Esophagus muscularis mucosa (tissue), 4 donors: ENCODE data around the gene MS4A14. TPM values are rescaled to one million over a fixed set of nuclear protein-coding genes. Genes with fewer than 3 reads are reported as not detected.

Experiments used
- DNase-seq: peaks from one replicate; pipeline ENCODE4 v3.0.0-alpha.2; 2017; ENCODE audit errors: extremely low spot score
- H3K27ac ChIP-seq, 4 donors: fragments of 200-600 bp; sonication (generic); replicated peaks in 1 of 4; 1 replicate in 3 of 4; 2 replicates in 1 of 4; pipeline ENCODE4 v1.5.1; 2016 to 2019; ENCODE audit warnings: mild to moderate bottlenecking in 1 of 4
- H3K27me3 ChIP-seq, 4 donors: fragments of 200-600 bp; sonication (generic); one replicate each; pipeline versions ENCODE4 v1.5.1 to v1.6.0; 2016 to 2019
- H3K36me3 ChIP-seq, 4 donors: fragments of 200-600 bp; sonication (generic); one replicate each; pipeline ENCODE4 v1.5.1; 2016 to 2019
- H3K4me1 ChIP-seq, 4 donors: fragments of 200-600 bp; sonication (generic); one replicate each; pipeline ENCODE4 v1.5.1; 2016 to 2019
- H3K4me3 ChIP-seq, 4 donors: fragments of 200-600 bp; sonication (generic); 1 replicate in 2 of 4; 2 replicates in 2 of 4; pipeline ENCODE4 v1.5.1; 2016 to 2019; ENCODE audit warnings: mild to moderate bottlenecking in 4 of 4, moderate library complexity in 1 of 4
- H3K9me3 ChIP-seq, 4 donors: fragments of 200-600 bp; sonication (generic); 1 replicate in 3 of 4; 2 replicates in 1 of 4; pipeline ENCODE4 v1.5.1; 2016 to 2019
- POLR2A ChIP-seq: fragments of 450-650 bp; IDR thresholded peaks from one replicate; pipeline ENCODE4 v1.6.1; 2017; ENCODE audit warnings: antibody characterized with exemption, moderate library complexity, mild to moderate bottlenecking, low read depth
- POLR2AphosphoS5 ChIP-seq, 2 donors: sonication (generic); formaldehyde crosslinking; IDR thresholded peaks; one replicate each; pipeline ENCODE4 v1.6.1; 2017; ENCODE audit warnings: antibody characterized with exemption in 2 of 2
- WGBS: methylation state at CpG from one replicate; pipeline ENCODE4 v1.1.5; 2018; 5-methylcytosine and 5-hydroxymethylcytosine counted together
- intact Hi-C: fragments of 100-400 bp; cut with DNase I; formaldehyde crosslinking; loops from one replicate; pipeline ENCODE4 v1.15.1; 2023
- total RNA-seq, 4 donors: library from RNA; depleted of rRNA; stranded (reverse); fragments of >200 nt; gene quantifications; one replicate each; pipeline versions ENCODE4 v1.1.0 to v1.2.1, GENCODE V29; 2016
- TF ChIP-seq, protein P1 (sequence below), 3 experiments: fragments of 200-600 bp in 2 of 3; fragments of 450-650 bp in 1 of 3; sonication (generic) in 2 of 3; IDR thresholded peaks; one replicate each; pipeline ENCODE4 v1.5.1; 2017 to 2019; ENCODE audit warnings: antibody characterized with exemption in 3 of 3, mild to moderate bottlenecking in 2 of 3, moderate library complexity in 1 of 3

MS4A14 gene
- total RNA-seq, 4 donors from 2014 or later: 1.6 to 3.7 (median 2.2) TPM

DNA sequence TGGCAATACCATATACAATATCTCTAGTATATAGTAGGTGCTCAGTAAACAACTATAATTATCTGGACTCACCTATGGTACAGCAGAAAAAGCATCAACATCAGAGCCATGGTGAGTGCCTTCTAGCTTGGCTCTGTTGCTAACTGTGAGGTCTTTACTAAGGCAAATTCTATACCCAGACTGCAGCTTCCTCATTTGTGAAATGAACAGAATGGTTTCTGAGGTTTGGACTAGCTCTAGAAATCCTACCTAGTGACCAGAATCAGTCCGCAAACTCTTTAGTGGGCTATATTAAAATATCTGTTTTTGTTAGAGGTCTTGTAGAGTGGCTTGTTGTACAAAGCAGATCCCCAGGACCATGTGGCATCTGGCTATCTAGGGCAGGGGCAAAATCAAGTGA lies 63.1 kb downstream of the MS4A14 start:
- H3K4me3 ChIP-seq: no peak overlapping the region
- 92% methylated on average over 1 of the region's 1 CpG for WGBS
- H3K27me3 ChIP-seq: no peaks in the 10 kb centered on the region
- H3K9me3 ChIP-seq: no peaks in the 10 kb centered on the region
- TF ChIP-seq POLR2AphosphoS5 (IDR thresholded peaks at IDR 0.05) (no peak), POLR2A (no peak)
- TF ChIP-seq, protein P1, sequence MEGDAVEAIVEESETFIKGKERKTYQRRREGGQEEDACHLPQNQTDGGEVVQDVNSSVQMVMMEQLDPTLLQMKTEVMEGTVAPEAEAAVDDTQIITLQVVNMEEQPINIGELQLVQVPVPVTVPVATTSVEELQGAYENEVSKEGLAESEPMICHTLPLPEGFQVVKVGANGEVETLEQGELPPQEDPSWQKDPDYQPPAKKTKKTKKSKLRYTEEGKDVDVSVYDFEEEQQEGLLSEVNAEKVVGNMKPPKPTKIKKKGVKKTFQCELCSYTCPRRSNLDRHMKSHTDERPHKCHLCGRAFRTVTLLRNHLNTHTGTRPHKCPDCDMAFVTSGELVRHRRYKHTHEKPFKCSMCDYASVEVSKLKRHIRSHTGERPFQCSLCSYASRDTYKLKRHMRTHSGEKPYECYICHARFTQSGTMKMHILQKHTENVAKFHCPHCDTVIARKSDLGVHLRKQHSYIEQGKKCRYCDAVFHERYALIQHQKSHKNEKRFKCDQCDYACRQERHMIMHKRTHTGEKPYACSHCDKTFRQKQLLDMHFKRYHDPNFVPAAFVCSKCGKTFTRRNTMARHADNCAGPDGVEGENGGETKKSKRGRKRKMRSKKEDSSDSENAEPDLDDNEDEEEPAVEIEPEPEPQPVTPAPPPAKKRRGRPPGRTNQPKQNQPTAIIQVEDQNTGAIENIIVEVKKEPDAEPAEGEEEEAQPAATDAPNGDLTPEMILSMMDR (IDR thresholded peaks at IDR 0.05): no peak
- H3K36me3 ChIP-seq: no peaks in the 10 kb centered on the region
- H3K4me1 ChIP-seq: no peaks in the 10 kb centered on the region
- intact Hi-C loops: no loop called here
- no peak for DNase-seq
- H3K27ac ChIP-seq: no peak overlapping the region

Other genes starting within 250 kb of the MS4A14 start
- gene MS4A6A, start 213.4 kb upstream of the MS4A14 start, total RNA-seq: 100 to 1,000 TPM in 1 of 4 donors, 10 to 100 TPM in 3; 47.4 to 143 (median 58.3) TPM
- 1 to 10 TPM in 3 of 4 donors, under 1 TPM in 1; 0.91 to 7.9 (median 2.8) TPM for gene MS4A4E, start 153.3 kb upstream of the MS4A14 start, total RNA-seq
- 10 to 100 TPM; 12.3 to 64.6 (median 19.3) TPM for gene MS4A4A, start 115.8 kb upstream of the MS4A14 start, total RNA-seq
- not detected for gene MS4A6E, start 69.2 kb upstream of the MS4A14 start, total RNA-seq
- gene MS4A7, start 17.9 kb upstream of the MS4A14 start, total RNA-seq: 10 to 100 TPM; 20.3 to 30.7 (median 25.6) TPM
- not detected for gene MS4A5, start 33.1 kb downstream of the MS4A14 start, total RNA-seq
- under 1 TPM in 3 of 4 donors, not detected in 1; 0.13 to 0.99 (median 0.23) TPM for gene MS4A1, start 59.4 kb downstream of the MS4A14 start, total RNA-seq
- 1 to 10 TPM in 1 of 4 donors, not detected in 3; 1.8 TPM for gene MS4A12, start 96.3 kb downstream of the MS4A14 start, total RNA-seq
- gene MS4A13, start 118.9 kb downstream of the MS4A14 start, total RNA-seq: not detected